Frontal cortex (tissue), 4 donors: ENCODE results near the gene C22orf15. TPM values are rescaled to one million over a fixed set of nuclear protein-coding genes. Genes with fewer than 3 reads are reported as not detected.

Source experiments
- DNase-seq, 2 donors: peaks; one replicate each; pipeline ENCODE4 v3.0.0; 2012; ENCODE audit warnings: low spot score in 2 of 2
- FAIRE-seq: peaks from 2 replicates; lab custom pipeline; 2012; peaks lifted over from hg19 to GRCh38; lab: Jason Lieb, UNC
- total RNA-seq: library from RNA; depleted of rRNA; stranded (reverse); fragments of >200 nt; gene quantifications from one replicate; pipeline ENCODE4 v1.2.3, GENCODE V29; 2014
- donor health status: control.
- donor health status: control.
- donor health status: control.

Gene C22orf15
- total RNA-seq, 1 donor from 2014 or later, result not detected

- no peak for FAIRE-seq
Observed at GRCh38 chr22:23749841-23750301, 12.9 kb upstream of the C22orf15 start.

GRCh38 chr22:23750367-23750713, 12.4 kb upstream of the C22orf15 start:
- DNase-seq, result no peak
- FAIRE-seq, result no peak

More at GRCh38 chr22:23749841-23750301, 12.9 kb upstream of the C22orf15 start:
- no peak for DNase-seq

- DNase-seq (peak; percentile 91 to 92), FAIRE-seq (no peak)
Observed at GRCh38 chr22:23750714-23751440, 11.9 kb upstream of the C22orf15 start, which contains the start of gene ZNF70. TSS of gene ZNF70 (minus strand) at chr22:23751112. CDS start at chr22:23745140, 5,972 bp downstream.

- DNase-seq, result peak in 1 of 2 donors; percentile 52
Observed at GRCh38 chr22:23751441-23751996, 11.3 kb upstream of the C22orf15 start.

GRCh38 chr22:23752090-23752691, 10.6 kb upstream of the C22orf15 start:
- no peak for FAIRE-seq
- no peak for DNase-seq

More at GRCh38 chr22:23751441-23751996, 11.3 kb upstream of the C22orf15 start:
- no peak for FAIRE-seq

GRCh38 chr22:23752750-23753149, 10.0 kb upstream of the C22orf15 start:
- no peak for DNase-seq
- FAIRE-seq, result no peak

- FAIRE-seq, result no peak
Observed at GRCh38 chr22:23753385-23753784, 9.4 kb upstream of the C22orf15 start.

GRCh38 chr22:23754220-23754919, 8.4 kb upstream of the C22orf15 start, which contains the start of gene VPREB3:
TSS of gene VPREB3 (minus strand) at chr22:23754425. CDS start at chr22:23754363, 62 bp downstream.
- FAIRE-seq (no peak), DNase-seq (no peak)

More at GRCh38 chr22:23753385-23753784, 9.4 kb upstream of the C22orf15 start:
- DNase-seq, result no peak

- FAIRE-seq, result no peak
- DNase-seq, result peak in 1 of 2 donors; percentile 63
Observed at GRCh38 chr22:23754980-23755636, 7.7 kb upstream of the C22orf15 start.

- DNase-seq (no peak), FAIRE-seq (no peak)
Observed at GRCh38 chr22:23755711-23756110, 7.1 kb upstream of the C22orf15 start.

GRCh38 chr22:23756891-23757290, 5.9 kb upstream of the C22orf15 start:
- no peak for FAIRE-seq
- no peak for DNase-seq

GRCh38 chr22:23759566-23759965, 3.2 kb upstream of the C22orf15 start:
- FAIRE-seq (no peak), DNase-seq (no peak)

GRCh38 chr22:23760056-23760455, 2.7 kb upstream of the C22orf15 start:
- FAIRE-seq (no peak), DNase-seq (no peak)

- no peak for DNase-seq
- FAIRE-seq, result no peak
Observed at GRCh38 chr22:23763579-23763945, 772 bp downstream of the C22orf15 start.

- DNase-seq, result no peak
- no peak for FAIRE-seq
Observed at GRCh38 chr22:23763954-23764353, 1.2 kb downstream of the C22orf15 start.

- no peak for DNase-seq
- no peak for FAIRE-seq
Observed at GRCh38 chr22:23764899-23765881, 2.4 kb downstream of the C22orf15 start.

GRCh38 chr22:23767303-23767672, 4.5 kb downstream of the C22orf15 start:
- FAIRE-seq, result no peak
- no peak for DNase-seq

- DNase-seq (peak; percentile 93), FAIRE-seq (no peak)
Observed at GRCh38 chr22:23767673-23768548, 5.1 kb downstream of the C22orf15 start, which contains the start of gene CHCHD10. TSS of gene CHCHD10 (minus strand) at chr22:23767972. CDS start at chr22:23767874, 98 bp downstream.
